PC-3 (cell line): ENCODE measurements around the gene PLXNA4.

Experiments used
- CTCF ChIP-seq: fragments of 300-600 bp; sonication (generic); conservative IDR thresholded peaks from 2 replicates; pipeline ENCODE4 v1.5.1; 2017; ENCODE audit warnings: antibody characterized with exemption, low read depth, mild to moderate bottlenecking, low read length
- EZH2 ChIP-seq: fragments of 300-600 bp; sonication (generic); IDR thresholded peaks from one replicate; pipeline ENCODE4 v1.6.1; 2017; ENCODE audit warnings: antibody characterized with exemption, mild to moderate bottlenecking, low read length; ENCODE audit not compliant: unreplicated experiment

GRCh38 chr7:132544025-132544424 lies 32.2 kb downstream of the PLXNA4 start:
- no peak for TF ChIP-seq CTCF
- TF ChIP-seq EZH2 = no peak
